ENCODE results near the gene SLA2. TPM values are rescaled to one million over a fixed set of nuclear protein-coding genes. Genes with fewer than 3 reads are reported as not detected.

Gene SLA2
- total RNA-seq, 8 experiments from 2014 or later, result 0.22 to 0.81 (median 0.37) TPM

DNA sequence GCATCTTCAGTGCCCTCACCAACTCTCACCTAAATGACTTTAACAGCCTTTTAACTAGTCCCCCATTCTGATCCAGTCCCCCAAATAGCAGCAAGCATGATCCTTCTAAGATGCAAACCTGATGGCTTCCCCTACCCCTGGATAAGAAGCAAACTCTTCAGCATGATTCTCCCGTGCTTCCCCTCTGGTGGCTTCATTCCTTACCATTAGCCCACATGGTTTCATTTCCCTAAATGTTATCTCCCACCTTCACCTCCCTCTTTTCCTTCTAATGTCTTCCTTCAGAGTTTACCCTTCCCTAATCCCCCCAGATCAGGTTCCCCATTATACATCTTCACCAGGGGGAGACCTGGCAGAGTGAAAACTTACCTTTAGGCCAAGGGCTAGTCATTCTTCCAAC, 44.5 kb downstream of the SLA2 start:
- H3K4me1 ChIP-seq (replicated peaks in 1 of 2), result peaks cover 5% of the 10 kb centered on the region in 2 donors
- ATAC-seq (replicated peaks in 6 of 8), result no peak
- WGBS, 10 experiments, result 0 to 83% (median 57%) methylated on average over 1 of the region's 1 CpG; no CpG with 5 or more reads in 5 of the 10 experiments
- no peak overlapping the region for H3K4me3 ChIP-seq
- no peak overlapping the region for H3K27ac ChIP-seq
- in situ Hi-C loops (cut with MboI; ENCODE audit: low pct_unique_long_range_greater_than_20kb in 2 of 9, low sequenced_read_pairs in 9 of 9, unreplicated experiment in 9 of 9), result no loop called here

DNA sequence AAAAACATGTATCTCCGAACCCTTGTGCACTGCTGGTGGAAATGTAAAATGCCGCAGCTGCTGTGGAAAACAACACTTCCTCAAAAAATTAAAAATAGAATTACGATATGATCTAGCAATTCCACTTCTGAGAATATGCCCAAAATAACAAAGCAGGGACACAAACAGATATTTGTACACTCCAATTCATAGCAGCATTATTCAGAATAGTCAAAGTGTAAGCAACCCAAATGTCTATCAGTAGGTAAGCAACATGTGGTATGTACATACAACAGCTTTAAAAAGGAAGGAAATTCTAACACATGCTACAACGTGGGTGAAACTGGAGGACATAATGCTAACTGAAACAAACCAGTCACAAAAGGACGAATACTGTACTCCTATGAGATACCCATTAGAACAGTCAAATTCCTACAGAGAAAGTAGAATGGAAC, 46.1 kb downstream of the SLA2 start:
- in situ Hi-C loops (cut with MboI; ENCODE audit: low pct_unique_long_range_greater_than_20kb in 2 of 9, low sequenced_read_pairs in 9 of 9, unreplicated experiment in 9 of 9), result no loop called here
- no peak overlapping the region for H3K4me3 ChIP-seq
- H3K27ac ChIP-seq, result no peak overlapping the region
- peak in 1 of 8 experiments; percentile 46 for ATAC-seq (replicated peaks in 6 of 8)
- WGBS, 10 experiments, result 8 to 100% (median 64%) methylated on average over 2 to 5 of the region's 5 CpGs
- peaks cover 2% of the 10 kb centered on the region in 2 donors for H3K4me1 ChIP-seq (replicated peaks in 1 of 2)

DNA sequence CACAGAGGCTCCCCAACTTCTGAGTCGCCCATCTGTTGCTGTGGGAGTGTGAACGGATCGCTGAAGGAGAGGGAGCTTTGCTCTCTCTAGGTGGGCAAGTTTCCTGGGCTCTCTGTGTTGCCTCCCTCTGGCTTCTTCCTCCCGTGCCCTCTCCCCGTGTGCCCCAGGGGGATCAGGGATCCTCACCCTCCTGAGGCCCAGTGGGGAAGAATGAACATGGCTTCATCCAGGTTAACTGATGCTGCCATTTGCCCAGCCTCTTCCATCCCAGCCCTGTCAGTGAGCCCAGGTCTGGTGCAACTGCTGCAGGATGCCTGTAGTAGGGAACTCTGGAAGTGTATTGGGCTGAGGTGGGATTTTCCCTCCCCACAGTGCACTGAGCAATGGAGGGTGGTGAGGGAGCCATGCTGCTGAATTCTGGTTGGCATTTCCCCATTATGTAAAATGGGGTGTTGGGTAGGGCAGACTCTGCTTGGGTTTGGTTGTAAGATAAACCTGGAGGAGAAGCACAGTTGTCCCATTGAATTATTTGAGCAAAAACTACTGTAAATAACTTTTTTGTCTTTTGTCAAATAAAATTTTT, 52.6 kb downstream of the SLA2 start:
- H3K27ac ChIP-seq, result no peak overlapping the region
- WGBS, 10 experiments, result 40 to 100% (median 100%) methylated on average over 1 to 4 of the region's 5 CpGs; no CpG with 5 or more reads in 7 of the 10 experiments
- H3K4me1 ChIP-seq (replicated peaks in 1 of 2), result peaks cover 0 to 2% of the 10 kb centered on the region in 2 donors
- no peak overlapping the region for H3K4me3 ChIP-seq
- in situ Hi-C loops (cut with MboI; ENCODE audit: low pct_unique_long_range_greater_than_20kb in 2 of 9, low sequenced_read_pairs in 9 of 9, unreplicated experiment in 9 of 9), result no loop called here
- ATAC-seq (replicated peaks in 6 of 8), result no peak

DNA sequence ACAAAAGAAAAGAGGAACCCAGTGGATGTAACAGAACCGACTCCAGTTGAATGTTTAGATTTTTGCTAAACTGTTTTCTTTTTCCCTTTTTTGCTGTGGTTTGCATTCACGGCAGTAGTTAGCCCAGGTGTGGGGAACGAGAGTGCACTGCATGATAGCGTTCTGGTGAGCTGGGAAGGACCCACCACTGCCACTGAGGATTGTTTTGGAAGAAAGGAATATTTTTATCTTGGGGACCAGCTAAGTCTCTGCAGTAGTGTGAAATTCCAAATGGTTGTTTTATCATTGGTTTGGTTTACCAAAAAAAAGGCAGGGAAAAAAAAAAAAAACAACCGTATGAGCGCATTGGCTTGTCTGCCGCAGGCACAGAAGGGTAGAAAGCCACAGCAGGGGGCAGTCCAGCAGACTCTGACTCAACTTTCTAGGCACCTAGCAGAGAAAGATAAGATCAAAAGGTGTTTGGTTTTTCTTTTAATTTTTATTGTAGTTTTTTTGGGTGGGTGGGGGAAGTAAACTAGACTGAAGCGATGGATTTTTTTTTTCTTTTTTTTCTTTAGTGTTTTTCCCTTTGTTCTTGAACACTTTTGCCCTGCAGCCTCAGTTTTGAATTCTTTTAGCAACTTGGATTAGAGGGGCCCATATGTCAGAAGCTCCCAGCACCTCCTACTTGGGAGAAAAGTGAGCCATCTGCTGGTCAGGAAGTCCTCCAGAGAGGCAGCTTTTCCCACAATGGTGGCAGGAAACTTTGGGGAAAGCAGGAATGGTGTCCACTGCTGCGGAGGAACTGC, 53.9 kb downstream of the SLA2 start:
- no peak overlapping the region for H3K4me3 ChIP-seq
- in situ Hi-C loops (cut with MboI; ENCODE audit: low pct_unique_long_range_greater_than_20kb in 2 of 9, low sequenced_read_pairs in 9 of 9, unreplicated experiment in 9 of 9), result no loop called here
- peak in 3 of 8 experiments; percentile 26 to 52 (median 45) for ATAC-seq (replicated peaks in 6 of 8)
- 79 to 100% (median 86%) methylated on average over 2 to 9 of the region's 9 CpGs for WGBS, 10 experiments
- no peak overlapping the region for H3K27ac ChIP-seq
- H3K4me1 ChIP-seq (replicated peaks in 1 of 2), result peaks cover 0 to 2% of the 10 kb centered on the region in 2 donors

DNA sequence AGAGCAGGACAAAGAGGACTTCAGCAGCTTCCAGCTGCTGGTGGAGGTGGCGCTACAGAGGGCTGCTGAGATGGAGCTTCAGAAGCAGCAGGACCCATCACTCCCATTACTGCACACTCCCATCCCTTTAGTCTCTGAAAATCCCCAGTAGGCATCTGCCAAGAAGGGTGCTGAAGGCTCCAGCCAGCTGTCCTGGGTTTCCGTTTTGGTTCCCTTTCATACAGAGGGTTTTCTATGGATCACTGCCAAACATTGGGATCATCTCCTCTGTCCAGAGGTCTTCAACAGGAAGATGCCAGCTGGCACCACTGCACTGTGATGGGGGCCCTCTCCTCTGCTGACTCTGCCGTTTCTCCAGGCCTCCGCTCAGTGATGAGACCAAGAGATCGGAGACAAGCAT, 54.7 kb downstream of the SLA2 start:
- ATAC-seq (replicated peaks in 6 of 8), result no peak
- Histone ChIP-seq H3K4me3 (no peak overlapping the region), H3K4me1 (replicated peaks in 1 of 2) (peaks cover 0 to 3% of the 10 kb centered on the region in 2 donors), H3K27ac (no peak overlapping the region)
- in situ Hi-C loops (cut with MboI; ENCODE audit: low pct_unique_long_range_greater_than_20kb in 2 of 9, low sequenced_read_pairs in 9 of 9, unreplicated experiment in 9 of 9), result no loop called here
- WGBS, 10 experiments, result 60 to 100% (median 100%) methylated on average over 1 to 4 of the region's 5 CpGs; no CpG with 5 or more reads in 4 of the 10 experiments

DNA sequence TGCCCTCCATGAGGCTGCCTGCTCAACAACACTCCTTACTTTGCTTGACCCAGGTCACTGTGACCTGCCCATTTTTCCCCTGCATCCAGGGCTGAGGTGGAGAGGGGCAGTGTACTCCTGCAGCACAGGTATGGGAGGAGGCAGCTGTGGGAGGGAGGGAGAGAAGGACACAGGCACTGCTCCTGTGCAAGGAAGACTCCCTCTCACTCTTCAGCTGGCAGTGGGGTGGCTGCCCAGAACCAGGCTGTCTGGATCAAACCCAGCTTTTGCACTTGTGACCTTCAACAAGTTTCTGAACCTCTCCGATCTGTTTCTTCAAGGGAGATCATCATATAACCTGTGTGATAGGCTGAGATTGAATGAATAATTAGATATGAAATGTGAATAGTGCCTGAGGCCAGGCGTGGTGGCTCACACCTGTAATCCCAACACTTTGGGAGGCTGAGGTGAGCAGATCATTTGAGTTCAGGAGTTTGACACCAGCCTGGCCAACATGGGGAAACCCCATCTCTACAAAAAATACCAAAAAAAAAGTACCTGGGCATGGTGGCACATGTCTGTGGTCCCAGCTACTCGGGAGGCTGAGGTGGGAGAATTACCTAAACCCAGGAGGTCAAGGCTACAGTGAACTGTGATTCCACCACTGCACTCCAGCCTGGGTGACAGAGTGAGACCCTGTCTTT, 58.5 kb downstream of the SLA2 start:
- Histone ChIP-seq H3K27ac (no peak overlapping the region), H3K4me1 (replicated peaks in 1 of 2) (peaks cover 6 to 18% of the 10 kb centered on the region in 2 donors), H3K4me3 (no peak overlapping the region)
- in situ Hi-C loops (cut with MboI; ENCODE audit: low pct_unique_long_range_greater_than_20kb in 2 of 9, low sequenced_read_pairs in 9 of 9, unreplicated experiment in 9 of 9), result no loop called here
- WGBS, 10 experiments, result 98 to 100% (median 100%) methylated on average over 1 to 3 of the region's 3 CpGs; no CpG with 5 or more reads in 4 of the 10 experiments
- ATAC-seq (replicated peaks in 6 of 8), result no peak

DNA sequence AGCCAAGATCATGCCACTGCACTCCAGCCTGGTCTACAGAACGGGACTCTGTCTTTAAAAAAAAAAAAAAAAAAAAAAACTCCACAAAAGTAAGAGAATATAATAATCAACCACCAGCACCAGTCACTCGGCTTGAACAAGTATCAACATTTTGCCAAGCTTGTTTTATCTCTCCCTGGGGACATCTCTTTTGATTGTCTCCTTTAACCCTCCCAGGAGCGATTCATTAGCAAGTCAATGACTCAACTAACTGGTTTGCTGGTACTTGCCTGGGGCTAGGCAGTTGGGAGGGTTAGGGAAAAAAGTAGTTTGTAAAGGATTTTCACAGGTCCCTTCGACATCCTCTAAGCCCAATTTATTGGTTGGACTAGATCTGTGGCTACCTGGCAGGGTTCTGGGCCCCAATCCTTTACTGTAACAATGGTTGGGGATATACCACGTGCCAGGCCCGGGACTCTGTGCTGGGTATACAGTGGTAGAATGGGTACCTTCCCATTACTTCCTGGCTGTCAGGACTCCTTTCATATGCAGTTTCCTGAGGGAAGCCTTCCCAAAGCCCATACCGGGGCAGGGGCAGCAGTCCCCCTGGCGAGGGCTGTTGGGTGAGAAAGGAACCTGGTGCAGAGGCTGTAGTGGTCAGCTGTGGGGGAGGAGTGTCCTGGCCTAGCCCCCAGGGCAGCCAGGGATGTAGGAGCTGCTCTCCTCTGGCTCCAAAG, 60.4 kb downstream of the SLA2 start:
- 0 to 100% (median 19%) methylated on average over 1 to 7 of the region's 8 CpGs; no CpG with 5 or more reads in 1 of the 10 experiments for WGBS, 10 experiments
- Histone ChIP-seq H3K4me1 (replicated peaks in 1 of 2) (peaks cover 6 to 16% of the 10 kb centered on the region in 2 donors), H3K27ac (no peak overlapping the region), H3K4me3 (no peak overlapping the region)
- peak in 6 of 8 experiments; percentile 77 to 94 (median 83) for ATAC-seq (replicated peaks in 6 of 8)
- in situ Hi-C loops (cut with MboI; ENCODE audit: low pct_unique_long_range_greater_than_20kb in 2 of 9, low sequenced_read_pairs in 9 of 9, unreplicated experiment in 9 of 9), result no loop called here

DNA sequence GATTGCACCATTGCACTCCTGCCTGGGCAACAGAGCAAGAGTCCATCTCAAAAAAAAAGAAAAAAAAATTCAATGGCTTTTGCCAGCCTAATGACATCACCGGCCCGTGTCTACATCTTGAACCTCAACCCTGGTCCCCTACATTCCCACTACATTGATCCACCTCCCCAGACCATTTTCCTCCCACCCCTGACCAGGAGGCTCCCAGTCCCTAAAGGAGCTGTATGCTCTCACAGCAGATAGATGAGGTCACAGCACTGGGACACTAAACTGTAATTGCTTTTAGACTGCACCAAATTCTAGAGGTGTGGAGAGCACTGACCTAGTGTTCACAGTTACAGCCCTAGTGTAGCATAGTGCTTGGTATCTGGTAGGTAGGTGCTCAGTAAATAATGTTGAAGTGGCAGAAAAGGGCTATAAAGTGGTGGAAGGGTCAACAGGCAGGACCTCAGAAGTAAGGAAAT, 61.9 kb downstream of the SLA2 start:
- Histone ChIP-seq H3K4me3 (no peak overlapping the region), H3K4me1 (replicated peaks in 1 of 2) (peaks cover 6 to 16% of the 10 kb centered on the region in 2 donors), H3K27ac (no peak overlapping the region)
- peak in 1 of 8 experiments; percentile 28 for ATAC-seq (replicated peaks in 6 of 8)
- 80 to 100% (median 100%) methylated on average over 1 to 2 of the region's 2 CpGs; no CpG with 5 or more reads in 7 of the 10 experiments for WGBS, 10 experiments
- in situ Hi-C loops (cut with MboI; ENCODE audit: low pct_unique_long_range_greater_than_20kb in 2 of 9, low sequenced_read_pairs in 9 of 9, unreplicated experiment in 9 of 9), result no loop called here

DNA sequence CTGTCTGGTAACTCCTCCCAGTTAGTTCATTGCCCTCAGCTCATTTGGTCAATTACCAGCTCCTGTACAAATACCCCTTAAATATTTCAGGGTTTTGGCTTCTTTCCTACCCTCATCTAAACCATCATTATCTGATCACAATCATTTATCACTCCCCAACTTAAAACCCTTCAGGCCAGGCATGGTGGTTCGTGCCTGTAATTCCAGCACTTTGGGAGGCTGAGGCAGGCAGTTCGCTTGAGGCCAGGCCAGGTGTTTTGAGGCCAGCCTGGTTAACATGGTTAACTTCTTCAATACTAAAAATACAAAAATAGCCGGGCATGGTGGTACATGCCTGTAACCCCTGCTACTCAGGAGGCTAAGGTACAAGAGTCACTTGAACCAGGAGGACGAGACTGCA, 63.2 kb downstream of the SLA2 start:
- WGBS, 10 experiments, result 90 to 100% (median 100%) methylated on average over 1 to 4 of the region's 4 CpGs; no CpG with 5 or more reads in 3 of the 10 experiments
- peaks cover 6 to 16% of the 10 kb centered on the region in 2 donors for H3K4me1 ChIP-seq (replicated peaks in 1 of 2)
- in situ Hi-C loops (cut with MboI; ENCODE audit: low pct_unique_long_range_greater_than_20kb in 2 of 9, low sequenced_read_pairs in 9 of 9, unreplicated experiment in 9 of 9), result no loop called here
- ATAC-seq (replicated peaks in 6 of 8), result no peak
- H3K4me3 ChIP-seq, result no peak overlapping the region
- H3K27ac ChIP-seq, result no peak overlapping the region

DNA sequence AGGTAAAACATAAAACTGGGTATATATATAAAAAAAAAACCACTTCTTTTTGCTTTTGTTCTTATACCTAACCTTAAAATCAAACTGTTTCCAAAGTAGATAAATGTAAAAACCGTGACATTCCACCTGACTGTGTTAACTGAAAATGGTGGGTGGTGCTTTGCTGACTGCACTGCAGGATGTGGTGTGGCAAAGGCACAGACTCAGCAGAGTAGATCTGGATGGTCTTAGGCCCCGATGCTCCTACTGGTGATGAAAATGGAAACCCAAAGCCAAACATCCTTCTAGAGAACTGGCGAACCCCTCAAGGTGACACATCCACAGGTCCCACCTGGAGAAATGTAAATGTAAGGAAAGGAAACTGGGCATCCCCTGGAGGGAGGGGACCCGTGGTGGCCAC, 63.7 kb downstream of the SLA2 start:
- no peak overlapping the region for H3K27ac ChIP-seq
- in situ Hi-C loops (cut with MboI; ENCODE audit: low pct_unique_long_range_greater_than_20kb in 2 of 9, low sequenced_read_pairs in 9 of 9, unreplicated experiment in 9 of 9), result no loop called here
- 78 to 100% (median 93%) methylated on average over 1 to 4 of the region's 4 CpGs; no CpG with 5 or more reads in 4 of the 10 experiments for WGBS, 10 experiments
- peaks cover 6 to 16% of the 10 kb centered on the region in 2 donors for H3K4me1 ChIP-seq (replicated peaks in 1 of 2)
- H3K4me3 ChIP-seq, result no peak overlapping the region
- no peak for ATAC-seq (replicated peaks in 6 of 8)

DNA sequence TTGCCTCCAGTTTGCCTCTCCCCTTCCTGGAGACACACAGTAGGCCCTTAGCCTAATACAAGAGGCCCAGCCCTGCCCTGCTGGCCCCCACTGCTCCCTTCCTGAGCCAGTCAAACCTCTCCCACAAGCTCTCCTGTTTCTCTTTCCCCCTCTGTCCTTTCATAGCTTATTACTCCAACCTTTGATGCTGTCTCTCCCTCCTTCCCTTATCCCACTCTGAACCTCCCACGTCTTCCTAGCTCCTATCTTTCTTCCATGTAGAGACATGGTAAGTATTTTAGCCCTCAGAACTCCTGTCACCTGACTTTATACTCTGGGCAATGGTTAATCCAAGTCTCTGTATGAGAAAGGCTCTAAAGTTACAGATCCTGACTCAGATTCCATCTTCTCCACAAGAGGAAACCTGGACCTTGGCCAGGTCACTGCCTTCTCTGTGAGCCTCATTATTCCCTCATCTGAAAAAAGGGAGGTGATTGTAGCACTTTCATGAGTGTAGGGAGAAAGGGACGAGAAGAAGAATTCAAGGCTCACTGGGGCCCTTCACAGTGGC, 65.9 kb downstream of the SLA2 start:
- Histone ChIP-seq H3K27ac (no peak overlapping the region), H3K4me3 (no peak overlapping the region), H3K4me1 (replicated peaks in 1 of 2) (peaks cover 3 to 5% of the 10 kb centered on the region in 2 donors)
- no peak for ATAC-seq (replicated peaks in 6 of 8)
- in situ Hi-C loops (cut with MboI; ENCODE audit: low pct_unique_long_range_greater_than_20kb in 2 of 9, low sequenced_read_pairs in 9 of 9, unreplicated experiment in 9 of 9), result no loop called here
- WGBS, 10 experiments, result 0 to 100% (median 80%) methylated on average over 1 to 2 of the region's 2 CpGs; no CpG with 5 or more reads in 3 of the 10 experiments

DNA sequence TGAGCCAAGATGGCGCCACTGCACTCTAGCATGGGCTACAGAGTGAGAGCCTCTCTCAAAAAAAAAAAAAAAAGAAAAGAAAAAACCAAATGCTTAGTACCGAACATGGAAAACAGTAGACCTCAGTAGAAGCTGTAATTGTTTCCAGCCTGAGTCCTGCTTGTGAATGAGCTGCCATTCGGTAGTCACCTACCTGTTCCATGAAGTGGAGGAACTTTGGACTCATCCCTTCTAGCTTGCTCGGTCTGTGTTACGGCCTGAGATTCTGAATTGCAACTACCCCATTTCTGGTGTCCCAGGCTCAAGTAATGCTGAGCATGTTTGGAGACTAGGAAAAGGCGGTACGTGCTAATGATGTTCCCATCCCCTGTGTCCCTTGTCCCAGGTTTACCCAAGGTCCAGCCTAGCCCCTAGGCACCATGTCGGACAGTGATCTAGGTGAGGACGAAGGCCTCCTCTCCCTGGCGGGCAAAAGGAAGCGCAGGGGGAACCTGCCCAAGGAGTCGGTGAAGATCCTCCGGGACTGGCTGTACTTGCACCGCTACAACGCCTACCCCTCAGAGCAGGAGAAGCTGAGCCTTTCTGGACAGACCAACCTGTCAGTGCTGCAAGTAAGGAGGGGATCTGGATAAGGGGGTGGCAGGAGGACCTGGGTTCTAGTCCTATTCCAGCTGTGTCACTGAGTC, 67.5 kb downstream of the SLA2 start:
- H3K27ac ChIP-seq, result no peak overlapping the region
- WGBS, 10 experiments, result 60 to 100% (median 96%) methylated on average over 1 to 8 of the region's 15 CpGs; no CpG with 5 or more reads in 1 of the 10 experiments
- no peak for ATAC-seq (replicated peaks in 6 of 8)
- H3K4me3 ChIP-seq, result no peak overlapping the region
- in situ Hi-C loops (cut with MboI; ENCODE audit: low pct_unique_long_range_greater_than_20kb in 2 of 9, low sequenced_read_pairs in 9 of 9, unreplicated experiment in 9 of 9), result no loop called here
- H3K4me1 ChIP-seq (replicated peaks in 1 of 2), result peaks cover 0 to 3% of the 10 kb centered on the region in 2 donors
